Panc1 (cell line): ENCODE measurements around the gene DYNC2LI1.

ENCODE experiments used
- POLR2AphosphoS5 ChIP-seq: IDR thresholded peaks from 2 replicates; pipeline ENCODE4 v1.6.1; 2012; ENCODE audit warnings: mild to moderate bottlenecking, low read depth, low read length, moderate library complexity
- TF ChIP-seq, protein P1 (sequence below): fragments of 450-650 bp; IDR thresholded peaks from 2 replicates; pipeline ENCODE4 v1.5.1; 2017; ENCODE audit warnings: mild to moderate bottlenecking

DNA sequence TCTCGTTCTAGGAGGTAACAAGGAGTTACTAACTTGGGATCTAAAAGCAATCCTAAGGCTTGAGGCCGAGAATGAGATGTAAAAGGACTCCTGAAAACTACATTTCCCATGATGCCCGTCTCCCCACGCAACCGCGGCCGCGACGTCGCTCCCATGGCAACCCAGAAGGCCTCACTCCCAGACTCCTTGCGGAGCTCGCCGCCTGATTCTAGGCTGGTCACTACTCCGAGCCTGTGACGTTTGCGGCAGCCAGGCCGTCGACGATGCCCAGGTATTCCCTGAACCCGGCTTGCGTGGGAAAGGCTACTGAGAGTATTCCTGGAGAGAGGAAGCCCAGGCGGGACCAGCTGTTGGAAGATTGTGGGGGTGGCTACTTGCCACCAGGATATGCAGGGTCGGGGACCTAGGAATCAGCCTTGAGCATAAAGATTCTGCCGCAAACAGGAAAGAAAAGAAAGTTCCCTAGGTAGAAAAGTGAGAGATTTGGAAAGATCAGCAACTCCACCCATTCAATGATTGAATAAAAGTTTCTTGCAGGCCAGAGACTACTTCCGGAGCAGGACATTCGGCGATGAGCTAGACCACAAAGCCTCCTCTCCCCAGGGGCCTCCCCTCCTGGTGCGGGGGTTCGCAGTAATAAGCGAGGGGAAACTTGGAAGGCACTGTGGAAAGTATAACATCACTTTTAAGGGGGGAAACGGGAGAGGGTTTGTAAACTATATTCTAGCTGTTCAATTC is at the start of gene DYNC2LI1:
- TF ChIP-seq, protein P1, sequence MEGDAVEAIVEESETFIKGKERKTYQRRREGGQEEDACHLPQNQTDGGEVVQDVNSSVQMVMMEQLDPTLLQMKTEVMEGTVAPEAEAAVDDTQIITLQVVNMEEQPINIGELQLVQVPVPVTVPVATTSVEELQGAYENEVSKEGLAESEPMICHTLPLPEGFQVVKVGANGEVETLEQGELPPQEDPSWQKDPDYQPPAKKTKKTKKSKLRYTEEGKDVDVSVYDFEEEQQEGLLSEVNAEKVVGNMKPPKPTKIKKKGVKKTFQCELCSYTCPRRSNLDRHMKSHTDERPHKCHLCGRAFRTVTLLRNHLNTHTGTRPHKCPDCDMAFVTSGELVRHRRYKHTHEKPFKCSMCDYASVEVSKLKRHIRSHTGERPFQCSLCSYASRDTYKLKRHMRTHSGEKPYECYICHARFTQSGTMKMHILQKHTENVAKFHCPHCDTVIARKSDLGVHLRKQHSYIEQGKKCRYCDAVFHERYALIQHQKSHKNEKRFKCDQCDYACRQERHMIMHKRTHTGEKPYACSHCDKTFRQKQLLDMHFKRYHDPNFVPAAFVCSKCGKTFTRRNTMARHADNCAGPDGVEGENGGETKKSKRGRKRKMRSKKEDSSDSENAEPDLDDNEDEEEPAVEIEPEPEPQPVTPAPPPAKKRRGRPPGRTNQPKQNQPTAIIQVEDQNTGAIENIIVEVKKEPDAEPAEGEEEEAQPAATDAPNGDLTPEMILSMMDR: no peak
- peak; percentile 73 for TF ChIP-seq POLR2AphosphoS5
